ENCODE results near the gene PTPRN2.
"Not testable (repeated sequence)": the region's sequence is repeated elsewhere in the genome, so short reads cannot be mapped to it uniquely, and the experiment has no call there.

The PTPRN2 gene

GRCh38 chr7:158366916-158367633, 220.5 kb downstream of the PTPRN2 start:
- DNase-seq (ENCODE audit: low read depth in 2 of 2) = no peak

- DNase-seq (ENCODE audit: low read depth in 2 of 2) = no peak
Observed at GRCh38 chr7:158366346-158366745, 221.3 kb downstream of the PTPRN2 start.

GRCh38 chr7:158365267-158365666, 222.4 kb downstream of the PTPRN2 start:
- DNase-seq (ENCODE audit: low read depth in 2 of 2) = no peak

GRCh38 chr7:158364451-158364850, 223.2 kb downstream of the PTPRN2 start:
- DNase-seq (ENCODE audit: low read depth in 2 of 2) = no peak

GRCh38 chr7:158362912-158363905, 224.4 kb downstream of the PTPRN2 start:
- no peak for DNase-seq (ENCODE audit: low read depth in 2 of 2)

- DNase-seq (ENCODE audit: low read depth in 2 of 2) = no peak
Observed at GRCh38 chr7:158362001-158362400, 225.6 kb downstream of the PTPRN2 start.

GRCh38 chr7:158361326-158361946, 226.2 kb downstream of the PTPRN2 start:
- DNase-seq (ENCODE audit: low read depth in 2 of 2) = no peak

- DNase-seq (ENCODE audit: low read depth in 2 of 2) = no peak
Observed at GRCh38 chr7:158358926-158359645, 228.5 kb downstream of the PTPRN2 start.

- no peak for DNase-seq (ENCODE audit: low read depth in 2 of 2)
Observed at GRCh38 chr7:158357898-158358821, 229.5 kb downstream of the PTPRN2 start.

GRCh38 chr7:158357106-158357897, 230.3 kb downstream of the PTPRN2 start:
- no peak for DNase-seq (ENCODE audit: low read depth in 2 of 2)

- no peak for DNase-seq (ENCODE audit: low read depth in 2 of 2)
Observed at GRCh38 chr7:158356454-158356853, 231.2 kb downstream of the PTPRN2 start.

- no peak for DNase-seq (ENCODE audit: low read depth in 2 of 2)
Observed at GRCh38 chr7:158355456-158356065, 232.1 kb downstream of the PTPRN2 start.

GRCh38 chr7:158354861-158355260, 232.8 kb downstream of the PTPRN2 start:
- DNase-seq (ENCODE audit: low read depth in 2 of 2) = no peak

GRCh38 chr7:158353606-158354570, 233.7 kb downstream of the PTPRN2 start:
- DNase-seq (ENCODE audit: low read depth in 2 of 2) = no peak

GRCh38 chr7:158351899-158352729, 235.5 kb downstream of the PTPRN2 start:
- DNase-seq (ENCODE audit: low read depth in 2 of 2) = not testable (repeated sequence)

- DNase-seq (ENCODE audit: low read depth in 2 of 2) = no peak
Observed at GRCh38 chr7:158351481-158351880, 236.1 kb downstream of the PTPRN2 start.

- DNase-seq (ENCODE audit: low read depth in 2 of 2) = no peak
Observed at GRCh38 chr7:158351051-158351450, 236.6 kb downstream of the PTPRN2 start.
